Breast epithelium (tissue), 3 donors: ENCODE data around the gene BCAR1.
"Not testable (repeated sequence)": the region's sequence is repeated elsewhere in the genome, so short reads cannot be mapped to it uniquely, and the experiment has no call there.

Experiments used
- POLR2A ChIP-seq: fragments of 450-650 bp; IDR thresholded peaks from one replicate; pipeline ENCODE4 v1.6.1; 2016; ENCODE audit warnings: antibody characterized with exemption, mild to moderate bottlenecking, moderate library complexity
- POLR2AphosphoS5 ChIP-seq, 3 donors: sonication (generic); formaldehyde crosslinking; IDR thresholded peaks; one replicate each; pipeline ENCODE4 v1.6.1; 2017; ENCODE audit warnings: antibody characterized with exemption in 3 of 3
- TF ChIP-seq, protein P1 (sequence below), 3 donors: fragments of 450-650 bp; IDR thresholded peaks; one replicate each; pipeline ENCODE4 v1.5.1; 2016 to 2017; ENCODE audit warnings: antibody characterized with exemption in 3 of 3, mild to moderate bottlenecking in 3 of 3, moderate library complexity in 3 of 3

DNA sequence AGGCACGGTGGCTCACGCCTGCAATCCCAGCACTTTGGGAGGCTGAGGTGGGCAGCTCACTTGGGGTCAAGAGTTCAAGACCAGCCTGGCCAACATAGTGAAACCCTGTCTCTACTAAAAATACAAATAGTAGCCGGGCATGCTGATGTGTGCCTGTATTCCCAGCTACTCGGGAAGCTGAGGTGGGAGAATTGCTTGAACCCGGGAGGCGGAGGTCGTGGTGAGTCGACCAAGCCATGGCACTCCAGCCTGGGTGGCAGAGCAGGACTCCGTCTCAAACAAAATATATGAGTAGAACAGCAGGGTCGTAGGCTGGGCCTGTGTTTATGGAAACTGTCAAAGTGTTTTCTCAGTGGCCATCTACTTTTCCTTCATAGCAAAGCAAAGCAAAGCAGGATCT lies 40.1 kb downstream of the BCAR1 start:
- TF ChIP-seq, protein P1, sequence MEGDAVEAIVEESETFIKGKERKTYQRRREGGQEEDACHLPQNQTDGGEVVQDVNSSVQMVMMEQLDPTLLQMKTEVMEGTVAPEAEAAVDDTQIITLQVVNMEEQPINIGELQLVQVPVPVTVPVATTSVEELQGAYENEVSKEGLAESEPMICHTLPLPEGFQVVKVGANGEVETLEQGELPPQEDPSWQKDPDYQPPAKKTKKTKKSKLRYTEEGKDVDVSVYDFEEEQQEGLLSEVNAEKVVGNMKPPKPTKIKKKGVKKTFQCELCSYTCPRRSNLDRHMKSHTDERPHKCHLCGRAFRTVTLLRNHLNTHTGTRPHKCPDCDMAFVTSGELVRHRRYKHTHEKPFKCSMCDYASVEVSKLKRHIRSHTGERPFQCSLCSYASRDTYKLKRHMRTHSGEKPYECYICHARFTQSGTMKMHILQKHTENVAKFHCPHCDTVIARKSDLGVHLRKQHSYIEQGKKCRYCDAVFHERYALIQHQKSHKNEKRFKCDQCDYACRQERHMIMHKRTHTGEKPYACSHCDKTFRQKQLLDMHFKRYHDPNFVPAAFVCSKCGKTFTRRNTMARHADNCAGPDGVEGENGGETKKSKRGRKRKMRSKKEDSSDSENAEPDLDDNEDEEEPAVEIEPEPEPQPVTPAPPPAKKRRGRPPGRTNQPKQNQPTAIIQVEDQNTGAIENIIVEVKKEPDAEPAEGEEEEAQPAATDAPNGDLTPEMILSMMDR (IDR thresholded peaks at IDR 0.05) = not testable (repeated sequence)
- not testable (repeated sequence) for TF ChIP-seq POLR2A; POLR2AphosphoS5 (IDR thresholded peaks at IDR 0.05)
